Urothelium cell line (cell line): ENCODE data around the gene NEGR1.
A peak's percentile ranks its signal among the peaks of the same experiment; 100 is the strongest.

ENCODE experiments used
- DNase-seq: peaks from one replicate; pipeline ENCODE4 v3.0.0; 2011; ENCODE audit warnings: low spot score, mixed read lengths
- FAIRE-seq: peaks from 2 replicates; lab custom pipeline; 2011; peaks lifted over from hg19 to GRCh38; lab: Jason Lieb, UNC

NEGR1 gene

GRCh38 chr1:71510725-71511124, 771.6 kb downstream of the NEGR1 start:
- no peak for FAIRE-seq

GRCh38 chr1:71509051-71509595, 773.2 kb downstream of the NEGR1 start:
- FAIRE-seq (no peak), DNase-seq (no peak)

More at GRCh38 chr1:71510725-71511124, 771.6 kb downstream of the NEGR1 start:
- DNase-seq: no peak

- FAIRE-seq (no peak), DNase-seq (no peak)
These were observed 780.3 kb downstream of the NEGR1 start for GRCh38 chr1:71502006-71502405.

GRCh38 chr1:71498542-71498941, 783.8 kb downstream of the NEGR1 start:
- FAIRE-seq (no peak), DNase-seq (no peak)

- DNase-seq (no peak), FAIRE-seq (no peak)
These were observed 788.2 kb downstream of the NEGR1 start for GRCh38 chr1:71494163-71494562.

GRCh38 chr1:71492298-71493041, 789.9 kb downstream of the NEGR1 start:
- DNase-seq (no peak), FAIRE-seq (no peak)

GRCh38 chr1:71490432-71490831, 791.9 kb downstream of the NEGR1 start:
- DNase-seq: peak; percentile 25
- no peak for FAIRE-seq

GRCh38 chr1:71488555-71489252, 793.6 kb downstream of the NEGR1 start:
- FAIRE-seq (no peak), DNase-seq (no peak)

- FAIRE-seq: no peak
These were observed 809.0 kb downstream of the NEGR1 start for GRCh38 chr1:71473331-71473730.

GRCh38 chr1:71465093-71465492, 817.2 kb downstream of the NEGR1 start:
- no peak for FAIRE-seq
- no peak for DNase-seq

More at GRCh38 chr1:71473331-71473730, 809.0 kb downstream of the NEGR1 start:
- no peak for DNase-seq

- DNase-seq: no peak
- FAIRE-seq: no peak
These were observed 818.3 kb downstream of the NEGR1 start for GRCh38 chr1:71464016-71464415.

- DNase-seq: no peak
These were observed 819.2 kb downstream of the NEGR1 start for GRCh38 chr1:71463144-71463543.

GRCh38 chr1:71462247-71462646, 820.1 kb downstream of the NEGR1 start:
- FAIRE-seq: no peak
- DNase-seq: no peak

More at GRCh38 chr1:71463144-71463543, 819.2 kb downstream of the NEGR1 start:
- no peak for FAIRE-seq

GRCh38 chr1:71461416-71461815, 820.9 kb downstream of the NEGR1 start:
- no peak for DNase-seq
- no peak for FAIRE-seq

GRCh38 chr1:71448444-71448843, 833.9 kb downstream of the NEGR1 start:
- FAIRE-seq (no peak), DNase-seq (no peak)

- no peak for FAIRE-seq
These were observed 843.7 kb downstream of the NEGR1 start for GRCh38 chr1:71438626-71439025.

GRCh38 chr1:71435951-71436350, 846.4 kb downstream of the NEGR1 start:
- DNase-seq (no peak), FAIRE-seq (no peak)

More at GRCh38 chr1:71438626-71439025, 843.7 kb downstream of the NEGR1 start:
- DNase-seq: no peak

- FAIRE-seq (no peak), DNase-seq (no peak)
These were observed 848.1 kb downstream of the NEGR1 start for GRCh38 chr1:71434240-71434639.

- FAIRE-seq (no peak), DNase-seq (no peak)
These were observed 854.3 kb downstream of the NEGR1 start for GRCh38 chr1:71428029-71428428.

GRCh38 chr1:71427066-71427465, 855.3 kb downstream of the NEGR1 start:
- FAIRE-seq (no peak), DNase-seq (no peak)

GRCh38 chr1:71424536-71424935, 857.8 kb downstream of the NEGR1 start:
- no peak for DNase-seq
- FAIRE-seq: no peak

- no peak for FAIRE-seq
- DNase-seq: no peak
These were observed 860.1 kb downstream of the NEGR1 start for GRCh38 chr1:71422221-71422620.
